ENCODE data around the gene CACTIN.
A peak's percentile ranks its signal among the peaks of the same experiment; 100 is the strongest.
"Not testable (repeated sequence)": the region's sequence is repeated elsewhere in the genome, so short reads cannot be mapped to it uniquely, and the experiment has no call there.

Gene CACTIN

DNA sequence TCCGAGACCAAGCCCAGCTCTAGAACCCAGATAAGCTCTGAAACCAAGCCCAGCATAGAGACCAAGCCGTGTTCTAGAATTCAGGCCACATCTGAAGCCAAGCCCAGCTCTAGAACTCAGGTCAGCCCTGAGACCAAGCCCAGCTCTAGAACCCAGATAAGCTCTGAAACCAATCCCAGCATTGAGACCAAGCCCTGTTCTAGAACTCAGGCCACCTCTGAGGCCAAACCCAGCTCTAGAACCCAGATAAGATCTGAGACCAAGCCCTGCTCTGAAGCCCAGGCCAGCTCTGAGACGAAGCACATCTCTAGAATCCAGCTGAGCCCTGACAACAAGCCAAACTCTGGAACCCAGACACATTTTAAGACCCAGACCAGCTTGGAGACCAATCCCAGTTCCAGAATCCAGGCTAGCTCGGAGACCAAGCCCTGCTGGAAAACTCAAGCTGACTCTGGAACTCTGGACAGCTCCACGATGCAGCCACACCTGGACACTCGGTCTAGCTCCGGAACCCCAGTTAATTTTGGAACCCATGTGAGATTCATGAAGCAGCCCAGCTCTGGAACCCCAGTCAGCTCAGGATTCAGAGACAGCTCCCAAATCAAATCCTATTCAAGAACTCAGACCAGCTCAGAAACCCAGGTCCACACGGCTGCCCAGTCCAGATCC, 35.5 kb downstream of the CACTIN start:
- DNase-seq (ENCODE audit: low read depth in 2 of 2, low spot score in 1 of 2): no peak

DNA sequence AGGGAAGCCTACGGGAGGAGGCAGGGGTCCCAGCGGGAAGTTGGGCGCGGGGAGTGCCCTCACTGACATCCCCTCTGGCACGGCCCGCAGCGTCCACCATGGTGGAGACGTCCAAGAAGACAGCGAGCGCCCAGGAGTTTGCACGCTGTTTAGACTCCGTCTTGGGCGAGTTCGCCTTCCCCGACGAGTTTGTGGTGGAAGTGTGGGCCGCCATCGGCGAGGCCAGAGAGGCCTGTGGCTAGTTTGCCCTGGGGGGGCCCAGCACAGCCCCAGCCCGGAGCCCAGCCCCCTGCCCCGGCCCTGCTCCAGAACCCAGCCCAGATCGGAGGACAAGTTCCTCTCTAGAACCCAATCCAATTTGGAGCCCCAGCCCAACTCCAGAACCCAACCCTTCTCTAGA, 36.6 kb downstream of the CACTIN start:
- DNase-seq (ENCODE audit: low read depth in 2 of 2, low spot score in 1 of 2): no peak

DNA sequence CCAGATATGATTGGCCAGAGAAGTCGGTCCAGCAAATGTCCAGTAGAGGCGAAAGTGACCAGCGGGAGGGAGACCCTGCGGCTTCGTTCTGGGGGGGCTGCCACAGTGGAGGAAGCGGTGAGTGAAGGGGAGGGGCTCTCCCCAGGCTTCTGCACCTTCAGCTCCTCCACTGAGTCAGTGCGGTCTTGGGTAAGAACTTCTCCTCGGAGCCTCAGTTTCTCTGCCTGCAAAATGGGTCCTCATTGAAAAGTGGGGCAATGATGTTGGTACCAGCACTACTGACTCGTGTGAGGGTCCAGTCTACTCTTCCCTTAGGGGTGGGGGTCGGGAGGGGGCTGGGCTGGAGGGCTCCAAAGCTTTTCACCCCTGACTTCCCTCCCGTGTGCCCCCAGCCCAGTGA, 37.2 kb downstream of the CACTIN start:
- no peak for DNase-seq (ENCODE audit: low read depth in 2 of 2, low spot score in 1 of 2)

DNA sequence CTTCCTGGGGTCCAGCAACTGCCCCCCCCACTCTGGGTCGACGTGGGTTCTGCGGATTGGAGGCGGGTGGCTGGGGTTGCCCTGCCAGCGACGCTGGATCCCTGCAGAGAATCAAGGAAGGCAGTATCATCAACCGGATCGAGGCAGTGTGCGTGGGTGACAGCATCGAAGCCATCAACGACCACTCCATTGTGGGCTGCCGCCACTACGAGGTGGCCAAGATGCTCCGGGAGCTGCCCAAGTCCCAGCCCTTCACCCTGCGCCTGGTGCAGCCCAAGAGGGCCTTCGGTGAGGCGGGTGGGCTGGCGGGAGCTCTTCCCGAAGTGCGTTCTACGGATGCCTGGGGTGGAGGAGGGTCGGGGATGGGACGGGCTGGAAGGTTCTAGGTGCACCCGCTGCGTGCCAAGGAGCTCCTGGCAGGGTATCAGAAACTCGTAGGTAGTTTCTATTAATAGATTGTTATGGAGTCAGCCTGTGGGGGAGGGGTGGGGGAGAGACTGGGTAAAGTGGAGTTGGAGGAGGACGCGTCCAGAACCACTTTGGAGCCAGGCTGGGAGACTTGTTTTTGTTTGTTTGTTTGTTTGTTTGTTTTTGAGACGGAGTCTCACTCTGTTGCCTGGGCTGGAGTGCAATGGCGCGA, 39.8 kb downstream of the CACTIN start:
- no peak for DNase-seq (ENCODE audit: low read depth in 2 of 2, low spot score in 1 of 2)

DNA sequence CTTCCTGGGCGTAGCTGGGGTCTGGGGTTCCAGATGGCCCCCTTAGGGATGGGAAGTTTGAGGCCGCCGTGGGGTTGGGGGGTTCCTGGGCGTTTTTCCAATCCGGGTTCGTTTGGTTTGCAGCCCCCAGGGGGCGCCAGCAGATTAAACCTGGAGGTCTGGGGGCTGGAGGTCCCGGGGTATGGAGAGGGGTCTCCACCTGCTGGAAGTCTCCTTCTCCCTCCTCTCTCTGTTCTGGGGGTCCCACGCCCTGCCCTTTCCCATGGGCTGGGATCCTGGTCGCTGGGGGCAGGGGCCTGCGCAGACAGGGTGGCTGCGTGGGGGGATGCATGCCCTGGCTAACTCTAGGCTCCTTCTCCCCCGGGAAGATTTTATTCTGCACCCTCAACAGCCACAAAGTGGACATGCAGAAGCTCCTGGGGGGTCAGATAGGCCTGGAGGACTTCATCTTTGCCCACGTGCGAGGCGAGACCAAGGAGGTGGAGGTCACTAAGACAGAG, 40.4 kb downstream of the CACTIN start:
- no peak for DNase-seq (ENCODE audit: low read depth in 2 of 2, low spot score in 1 of 2)

DNA sequence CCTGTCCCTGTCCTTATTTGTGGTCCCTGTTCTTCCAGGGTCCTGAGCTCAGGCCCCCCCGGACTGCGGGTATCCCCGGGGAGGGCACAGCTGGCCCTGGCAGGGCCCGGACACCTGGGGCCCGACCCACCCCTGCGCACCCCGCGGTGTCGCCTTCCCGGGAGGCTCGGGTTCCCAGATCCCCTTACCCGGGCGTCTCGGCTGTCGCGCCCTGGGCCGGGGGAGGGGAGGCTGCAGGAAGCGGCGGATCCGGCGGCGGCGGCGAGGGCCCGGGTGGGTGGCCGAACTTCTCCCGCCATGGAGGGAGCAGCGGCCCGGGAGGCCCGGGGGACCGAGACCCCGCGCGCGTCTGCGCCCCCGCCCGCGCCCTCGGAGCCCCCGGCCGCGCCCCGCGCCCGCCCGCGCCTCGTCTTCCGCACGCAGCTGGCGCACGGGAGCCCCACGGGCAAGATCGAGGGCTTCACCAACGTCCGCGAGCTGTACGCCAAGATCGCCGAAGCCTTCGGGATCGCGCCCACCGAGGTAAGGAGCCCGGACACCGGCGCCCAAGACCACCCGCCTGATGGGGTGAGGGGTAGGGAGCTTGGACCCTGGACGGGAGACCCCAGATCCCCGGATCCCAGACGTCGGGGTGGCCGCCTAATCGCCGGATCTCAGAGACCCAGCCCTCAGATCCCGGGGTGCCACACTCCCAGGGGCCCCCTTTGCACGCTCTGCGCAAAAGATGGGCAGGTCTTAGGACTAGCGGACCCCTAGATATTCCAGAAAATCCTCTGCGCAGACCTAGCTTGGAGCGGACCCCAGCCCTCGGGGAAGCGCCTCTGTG, 41.1 kb downstream of the CACTIN start, which contains the start of gene GIPC3:
Gene GIPC3, plus strand, starts transcription at position 178 of the 826 bp plus-strand sequence. Its CDS starts 120 bp downstream, at position 298.
- DNase-seq (ENCODE audit: low read depth in 2 of 2, low spot score in 1 of 2): no peak

DNA sequence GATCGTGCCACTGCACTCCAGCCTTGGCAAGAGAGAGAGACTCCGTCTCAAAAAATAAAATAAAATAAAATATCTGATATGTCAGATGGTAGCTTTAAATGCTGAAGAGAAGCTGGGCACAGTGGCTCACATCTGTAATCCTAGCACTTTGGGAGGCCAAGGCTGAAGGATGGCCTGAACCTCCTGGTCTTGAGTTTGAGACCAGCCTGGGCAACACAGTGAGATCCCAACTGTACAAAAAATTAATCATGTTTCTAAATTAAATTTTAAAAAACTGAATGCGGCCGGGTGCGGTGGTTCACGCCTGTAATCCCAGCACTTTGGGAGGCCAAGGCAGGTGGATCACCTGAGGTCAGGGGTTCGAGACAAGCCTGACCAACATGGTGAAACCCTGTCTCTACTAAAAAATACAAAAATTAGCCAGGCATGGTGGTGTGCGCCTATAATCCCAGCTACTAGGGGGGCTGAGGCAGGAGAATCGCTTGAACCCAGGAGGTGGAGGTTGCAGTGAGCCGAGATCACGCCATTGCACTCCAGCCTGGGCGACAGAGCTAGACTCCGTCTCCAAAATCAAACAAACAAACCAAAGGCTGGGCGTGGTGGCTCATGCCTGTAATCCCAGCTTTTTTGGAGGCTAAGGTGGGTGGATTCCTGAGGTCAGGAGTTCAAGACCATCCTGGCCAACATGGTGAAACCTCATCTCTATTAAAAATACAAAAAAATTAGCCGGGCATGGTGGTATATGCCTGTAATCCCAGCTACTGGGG, 42.4 kb downstream of the CACTIN start:
- DNase-seq (ENCODE audit: low read depth in 2 of 2, low spot score in 1 of 2): not testable (repeated sequence)

DNA sequence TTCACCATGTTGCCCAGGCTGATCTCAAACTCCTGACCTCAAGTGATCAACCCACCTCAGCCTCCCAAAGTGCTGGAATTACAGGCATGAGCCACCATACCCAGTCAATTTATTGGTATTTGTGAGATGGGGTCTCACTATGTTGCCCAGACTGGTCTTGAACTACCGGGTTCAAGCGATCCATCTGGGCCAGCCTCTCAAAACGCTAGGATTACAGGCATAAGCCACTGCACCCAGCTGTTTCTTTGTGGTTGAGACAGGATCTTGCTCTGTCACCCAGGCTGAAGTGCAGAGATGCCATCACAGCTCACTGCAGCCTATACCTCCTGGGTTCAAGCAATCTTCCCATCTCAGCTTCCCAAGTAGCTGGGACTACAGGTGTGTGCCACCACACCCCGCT, 44.8 kb downstream of the CACTIN start:
- not testable (repeated sequence) for DNase-seq (ENCODE audit: low read depth in 2 of 2, low spot score in 1 of 2)

DNA sequence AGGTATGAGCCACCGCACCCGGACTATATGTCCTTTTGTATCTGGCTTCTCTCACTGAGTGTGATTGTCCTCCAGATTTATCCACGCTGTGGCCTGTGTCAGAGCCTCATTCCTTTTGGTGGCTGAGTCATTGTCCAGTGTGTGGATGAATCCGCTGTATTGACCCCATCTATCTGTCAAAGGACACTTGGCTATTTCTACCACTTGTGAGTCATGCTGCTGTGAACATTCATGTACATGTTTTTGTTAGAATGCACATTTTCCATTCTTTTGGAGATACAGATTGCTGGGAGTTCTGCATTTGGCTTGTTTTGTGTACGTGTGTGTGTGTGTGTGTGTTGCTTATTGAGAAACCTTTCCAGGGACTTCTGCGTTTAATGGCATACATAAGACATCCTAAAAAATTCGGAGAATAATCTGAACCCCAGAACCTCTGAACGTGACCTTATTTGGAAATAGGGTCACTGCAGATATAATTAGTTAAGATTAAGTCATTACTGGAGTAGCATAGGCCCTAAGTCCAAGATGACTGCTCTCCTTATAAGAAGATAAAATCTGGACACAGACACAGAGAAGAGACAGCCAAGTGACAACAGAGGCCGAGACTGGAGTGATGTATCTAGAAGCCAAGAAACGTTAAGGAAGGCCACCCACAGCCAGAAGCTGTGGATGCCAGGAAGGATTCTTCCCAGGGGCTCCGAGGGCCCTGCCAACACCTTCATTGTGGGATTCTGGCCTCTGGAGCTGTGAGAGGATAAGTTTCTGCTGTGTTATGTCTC, 46.2 kb downstream of the CACTIN start:
- no peak for DNase-seq (ENCODE audit: low read depth in 2 of 2, low spot score in 1 of 2)

DNA sequence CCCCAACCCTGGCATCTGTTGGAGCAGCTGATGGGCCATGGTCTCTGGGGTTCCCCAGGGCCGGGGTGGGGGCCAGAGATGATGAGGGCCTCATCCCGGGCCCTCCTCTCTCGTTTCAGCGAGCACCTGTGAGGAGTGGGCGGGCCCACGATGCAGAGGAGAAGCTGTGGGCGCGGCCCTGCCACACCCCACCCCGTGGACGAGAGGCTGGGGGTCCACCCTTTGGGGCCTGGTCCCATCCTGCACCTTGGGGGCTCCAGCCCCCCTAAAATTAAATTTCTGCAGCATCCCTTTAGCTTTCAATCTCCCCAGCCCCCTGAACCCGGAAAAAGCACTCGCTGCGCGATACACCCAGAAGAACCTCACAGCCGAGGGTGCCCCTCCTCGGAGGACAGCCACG, 48.2 kb downstream of the CACTIN start:
- DNase-seq (ENCODE audit: low read depth in 2 of 2, low spot score in 1 of 2): no peak

DNA sequence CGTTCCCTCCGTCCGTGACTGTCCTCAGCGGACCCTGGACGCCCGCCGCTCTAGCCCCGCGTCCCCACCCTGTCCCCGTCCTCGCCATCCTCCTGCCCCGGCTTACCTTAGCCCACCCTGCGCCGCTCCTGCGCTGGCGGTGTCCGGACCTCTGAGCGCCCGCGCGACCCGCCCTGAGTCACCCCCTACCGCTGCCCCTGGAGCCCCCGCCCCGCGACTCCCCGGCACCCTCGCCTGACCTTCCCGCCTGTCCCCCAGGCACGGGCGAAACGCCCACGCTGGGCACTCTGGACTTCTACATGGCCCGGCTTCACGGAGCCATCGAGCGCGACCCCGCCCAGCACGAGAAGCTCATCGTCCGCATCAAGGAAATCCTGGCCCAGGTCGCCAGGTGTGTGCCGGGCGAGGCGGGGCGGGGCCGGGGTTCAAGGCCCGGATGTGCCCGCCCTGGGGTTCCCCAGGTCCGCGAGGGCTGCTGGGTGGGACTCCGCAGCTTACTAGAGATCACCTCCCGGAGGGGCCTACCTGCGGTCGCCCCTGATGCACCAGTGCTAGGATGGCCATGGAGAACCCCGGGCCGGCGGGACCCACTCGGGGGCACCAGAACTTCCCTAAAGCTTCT, 48.8 kb downstream of the CACTIN start:
- DNase-seq (ENCODE audit: low read depth in 2 of 2, low spot score in 1 of 2): no peak

DNA sequence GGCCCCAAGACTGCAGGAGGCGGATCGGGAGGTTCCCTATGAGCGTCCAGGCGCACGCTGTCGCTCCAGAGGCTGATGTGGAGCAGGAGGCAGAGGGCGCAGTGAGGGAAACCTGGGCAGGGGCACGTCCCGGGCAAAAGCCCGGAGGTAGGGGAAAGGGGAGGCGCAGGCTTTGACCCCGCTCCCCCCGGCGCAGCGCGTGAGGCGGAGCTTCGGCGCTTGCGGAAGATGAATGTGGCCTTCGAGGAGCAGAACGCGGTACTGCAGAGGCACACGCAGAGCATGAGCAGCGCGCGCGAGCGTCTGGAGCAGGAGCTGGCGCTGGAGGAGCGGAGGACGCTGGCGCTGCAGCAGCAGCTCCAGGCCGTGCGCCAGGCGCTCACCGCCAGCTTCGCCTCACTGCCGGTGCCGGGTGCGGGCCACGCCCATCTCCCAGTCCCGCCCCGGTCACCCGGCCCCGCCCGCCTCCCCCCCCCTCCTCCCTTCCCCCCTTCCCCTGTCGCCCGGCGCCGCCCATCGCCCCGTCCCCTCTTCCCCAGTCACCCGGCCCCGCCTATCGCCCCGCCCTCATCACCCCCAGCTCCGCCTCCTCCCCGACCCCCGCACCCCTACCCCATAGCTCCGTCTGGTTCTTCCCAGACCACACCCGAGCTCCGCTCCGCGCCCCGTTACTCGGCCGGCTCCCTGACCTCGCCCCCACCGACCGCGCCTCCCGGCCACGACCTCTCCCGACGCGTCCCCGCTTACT, 49.7 kb downstream of the CACTIN start:
- DNase-seq (ENCODE audit: low read depth in 2 of 2, low spot score in 1 of 2): no peak

DNA sequence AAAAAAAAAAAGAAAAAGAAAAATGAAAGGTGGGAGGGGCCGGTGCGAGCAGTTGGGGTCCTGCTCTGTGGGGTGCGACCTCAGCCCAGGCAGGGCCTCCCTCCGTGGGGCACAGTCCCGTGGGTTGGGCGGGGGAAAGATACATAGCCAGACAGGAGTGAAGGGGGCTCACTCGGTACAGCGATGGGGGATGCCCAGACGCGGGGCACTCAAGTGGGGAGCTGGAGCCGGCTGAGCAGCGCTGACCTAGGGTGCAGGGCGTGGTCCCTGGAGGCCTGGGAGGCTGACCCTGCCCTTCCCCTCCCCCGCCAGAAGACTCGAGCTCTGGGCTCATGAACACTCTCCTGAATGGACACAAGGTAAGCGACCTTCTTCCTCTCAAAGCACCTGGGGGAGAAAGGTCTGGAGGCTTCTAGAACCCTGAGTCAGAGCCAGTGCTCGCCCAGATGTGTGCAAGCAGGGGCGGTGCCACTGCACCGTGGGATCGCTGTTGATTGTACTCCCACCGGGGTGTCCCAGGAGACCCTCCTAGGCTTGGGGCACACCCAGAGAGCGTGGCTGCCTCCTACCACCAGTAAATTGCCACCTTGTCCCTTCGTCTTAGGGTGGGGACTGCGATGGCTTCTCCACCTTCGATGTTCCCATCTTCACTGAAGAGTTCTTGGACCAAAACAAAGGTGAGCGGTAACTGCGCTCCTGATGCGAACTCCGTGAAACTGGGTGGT, 50.5 kb downstream of the CACTIN start:
- DNase-seq (ENCODE audit: low read depth in 2 of 2, low spot score in 1 of 2): no peak

DNA sequence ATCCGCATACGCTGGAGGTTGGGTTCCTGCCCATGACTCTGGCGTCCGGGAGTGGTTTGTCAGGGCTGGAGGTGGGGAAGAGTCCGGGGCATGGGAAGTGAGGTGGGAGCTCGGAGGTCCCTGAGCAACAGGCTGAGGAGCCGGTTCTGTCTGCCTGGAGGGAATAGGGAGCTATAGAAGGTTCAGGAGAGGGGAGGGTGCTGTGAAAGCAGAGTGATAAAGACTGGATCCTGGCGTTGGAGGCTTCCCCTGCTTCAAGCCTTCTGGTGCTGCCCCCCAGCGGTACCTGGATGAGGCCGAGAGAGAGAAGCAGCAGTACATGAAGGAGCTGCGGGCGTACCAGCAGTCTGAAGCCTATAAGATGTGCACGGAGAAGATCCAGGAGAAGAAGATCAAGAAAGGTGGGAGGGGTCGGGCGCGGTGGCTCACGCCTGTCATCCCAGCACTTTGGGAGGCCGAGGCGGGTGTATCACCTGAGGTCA, 51.3 kb downstream of the CACTIN start:
- no peak for DNase-seq (ENCODE audit: low read depth in 2 of 2, low spot score in 1 of 2)

DNA sequence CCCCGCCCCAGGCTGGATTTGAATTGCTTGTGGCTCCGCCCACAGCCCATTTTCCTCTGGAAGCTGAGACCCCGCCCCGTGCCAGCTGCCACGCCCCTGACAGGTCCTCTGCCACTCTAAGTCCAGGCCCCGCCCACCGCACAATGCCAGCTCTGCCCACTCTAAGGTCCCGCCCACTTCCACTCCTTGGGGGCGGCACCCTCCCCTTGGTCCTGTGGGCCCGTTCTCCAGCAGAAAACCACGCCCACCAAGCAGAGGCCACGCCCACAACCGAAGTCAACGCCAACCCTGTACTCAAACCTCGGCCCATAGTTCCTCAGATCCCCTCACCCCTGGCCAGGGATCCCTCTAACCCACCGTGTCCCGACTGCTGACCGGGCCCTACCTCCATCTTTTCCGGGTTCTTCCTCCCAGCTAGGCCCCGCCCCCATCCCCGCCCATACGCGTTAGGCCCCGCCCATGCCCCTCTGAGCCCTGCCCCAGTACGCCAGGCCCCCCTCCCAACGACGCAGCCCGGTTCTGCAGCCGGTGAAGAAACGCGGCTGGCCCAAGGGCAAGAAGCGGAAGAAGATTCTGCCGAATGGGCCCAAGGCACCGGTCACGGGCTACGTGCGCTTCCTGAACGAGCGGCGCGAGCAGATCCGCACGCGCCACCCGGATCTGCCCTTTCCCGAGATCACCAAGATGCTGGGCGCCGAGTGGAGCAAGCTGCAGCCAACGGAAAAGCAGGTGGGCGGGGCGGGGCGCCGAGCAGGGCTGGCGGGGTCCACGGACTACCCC, 52.5 kb downstream of the CACTIN start:
- DNase-seq (ENCODE audit: low read depth in 2 of 2, low spot score in 1 of 2): peak in 1 of 2 donors; percentile 55

DNA sequence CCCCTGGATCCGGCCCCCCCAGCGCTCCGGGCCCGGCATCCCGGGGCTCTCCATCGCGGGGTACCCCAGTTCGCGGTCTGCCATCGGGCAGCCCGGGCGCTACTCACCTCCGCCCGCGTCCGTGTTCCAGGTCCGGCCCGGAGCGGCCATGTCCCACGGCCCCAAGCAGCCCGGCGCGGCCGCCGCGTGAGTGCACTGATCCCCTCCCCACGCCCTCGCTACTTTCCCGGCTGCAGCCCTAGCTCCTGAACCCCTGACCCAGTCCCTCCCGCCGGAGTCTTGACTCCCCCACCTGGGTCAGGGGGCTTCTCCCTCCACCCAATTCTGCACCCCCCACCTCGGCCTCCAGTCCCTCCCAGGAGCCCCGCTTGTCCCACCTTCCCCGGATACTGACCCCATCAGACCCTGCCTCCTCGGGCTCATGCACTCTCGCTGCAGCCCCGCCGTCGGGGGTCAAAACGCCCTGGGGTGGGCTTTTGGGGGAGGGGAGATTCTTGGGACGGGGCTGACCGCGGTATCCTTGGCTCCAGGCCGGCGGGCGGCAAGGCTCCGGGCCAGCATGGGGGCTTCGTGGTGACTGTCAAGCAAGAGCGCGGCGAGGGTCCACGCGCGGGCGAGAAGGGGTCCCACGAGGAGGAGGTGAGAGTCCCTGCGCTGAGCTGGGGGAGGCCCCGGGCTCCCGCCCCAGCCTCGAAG, 53.3 kb downstream of the CACTIN start:
- no peak for DNase-seq (ENCODE audit: low read depth in 2 of 2, low spot score in 1 of 2)

DNA sequence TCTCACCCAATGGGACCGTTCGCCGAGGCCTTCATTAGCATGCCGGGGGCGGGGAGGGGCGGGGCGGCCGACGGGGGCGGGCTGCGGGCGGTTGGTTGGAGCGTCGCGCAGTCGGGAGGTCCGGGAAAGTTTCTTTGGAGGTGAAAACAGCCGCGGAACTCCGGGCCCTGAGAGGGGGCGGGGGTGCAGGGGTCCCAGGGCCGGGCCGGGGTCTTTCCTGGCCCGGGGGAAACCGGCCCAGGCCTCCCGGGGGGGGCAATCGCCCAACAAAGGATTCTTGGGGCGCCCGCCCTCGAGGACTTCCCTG, 53.8 kb downstream of the CACTIN start, which contains the start of gene HMG20B:
Gene HMG20B, plus strand, starts transcription at position 90 of the 307 bp plus-strand sequence. CDS start 366 bp downstream, outside the sequence.
- no peak for DNase-seq (ENCODE audit: low read depth in 2 of 2, low spot score in 1 of 2)

All from stimulated activated CD8-positive, alpha-beta memory T cell treated with anti-CD3 and anti-CD28 coated beads, Interleukin-4, amount 100 ng/mL, for 1 hour (primary cell).